Parietal lobe (tissue), 1 donor: ENCODE data around the gene FASN. TPM values are rescaled to one million over a fixed set of nuclear protein-coding genes. Genes with fewer than 3 reads are reported as not detected.

Experiments
- total RNA-seq: library from RNA; depleted of rRNA; stranded (reverse); fragments of >200 nt; gene quantifications from one replicate; pipeline ENCODE4 v1.2.3, GENCODE V29; 2014

FASN gene
- 128 TPM for total RNA-seq

DNA sequence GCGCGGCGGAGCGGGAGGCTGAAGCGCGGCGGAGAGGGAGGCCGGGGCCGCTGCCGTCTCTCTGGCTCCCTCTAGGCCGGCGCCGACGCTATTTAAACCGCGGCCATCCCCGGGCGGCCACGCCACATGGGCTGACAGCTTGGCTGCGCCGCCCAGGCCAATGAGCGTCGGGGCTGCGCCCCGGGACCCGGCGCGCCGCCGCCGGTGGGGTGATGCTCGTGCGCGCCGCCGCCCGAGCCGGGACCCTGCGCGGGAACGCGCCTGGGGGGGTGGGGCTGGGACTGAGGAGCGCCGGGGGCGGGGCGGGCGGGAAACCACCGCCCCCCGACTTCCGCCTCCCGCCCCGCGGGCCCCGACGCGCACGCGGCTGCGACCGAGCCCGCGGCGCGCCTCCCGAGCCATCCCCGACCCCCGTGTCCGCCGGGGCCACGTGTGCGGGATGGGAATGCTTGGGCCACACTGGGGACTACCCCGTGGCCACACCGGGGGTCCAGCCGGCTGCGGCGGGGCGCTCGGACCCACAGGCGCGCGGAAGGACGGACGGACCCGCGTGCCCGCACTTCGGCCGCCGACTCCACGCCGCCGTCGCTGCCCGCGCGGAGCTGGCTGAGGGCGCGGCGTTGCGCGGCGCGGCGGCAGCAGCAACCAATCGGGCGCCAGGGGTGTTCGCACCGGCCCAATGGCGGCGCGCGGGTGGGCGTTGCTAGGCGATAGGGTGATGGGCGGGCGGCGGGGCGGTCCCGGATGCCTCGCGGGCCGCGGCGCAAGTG, at the start of gene FASN:
Gene FASN, minus strand, starts transcription at position 68 of the 770 bp plus-strand sequence. CDS start 1,791 bp downstream, outside the sequence.

GRCh38 chr17:82065638-82066303, 32.3 kb downstream of the FASN start, which contains the start of gene DUS1L:
DUS1L (minus strand) TSS chr17:82065804; CDS start chr17:82065059, 745 bp downstream.

GRCh38 chr17:82051776-82052637, 46.0 kb downstream of the FASN start, which contains the start of the genes GPS1 and RFNG:
GPS1 (plus strand) TSS chr17:82051898; CDS start chr17:82051932, 34 bp downstream.
RFNG (minus strand) TSS chr17:82051811; CDS start chr17:82051766, 45 bp downstream.

GRCh38 chr17:82037092-82037888, 60.7 kb downstream of the FASN start, which contains the start of gene DCXR:
DCXR (minus strand) TSS chr17:82037697; CDS start chr17:82037682, 15 bp downstream.

GRCh38 chr17:82031303-82031884, 66.6 kb downstream of the FASN start, which contains the start of gene RAC3:
RAC3 (plus strand) TSS chr17:82031678; CDS start chr17:82031762, 84 bp downstream.

Other genes with a start within 250 kb of the FASN start
- gene P4HB, start 237.7 kb downstream of the FASN start, total RNA-seq, result 87.0 TPM
- 57.6 TPM for gene ARHGDIA, start 226.9 kb downstream of the FASN start, total RNA-seq
- 62.3 TPM for gene ALYREF, start 206.7 kb downstream of the FASN start, total RNA-seq
- 57.0 TPM for gene ANAPC11, start 206.5 kb downstream of the FASN start, total RNA-seq
- 2.5 TPM for gene NPB, start 196.0 kb downstream of the FASN start, total RNA-seq
- 31.3 TPM for gene PCYT2, start 186.8 kb downstream of the FASN start, total RNA-seq
- 15.3 TPM for gene SIRT7, start 180.1 kb downstream of the FASN start, total RNA-seq
- 17.8 TPM for gene MAFG, start 170.5 kb downstream of the FASN start, total RNA-seq
- 18.2 TPM for gene PYCR1, start 160.9 kb downstream of the FASN start, total RNA-seq
- not detected for gene MYADML2, start 151.0 kb downstream of the FASN start, total RNA-seq
- 0.63 TPM for gene NOTUM, start 137.0 kb downstream of the FASN start, total RNA-seq
- gene ASPSCR1, start 120.6 kb downstream of the FASN start, total RNA-seq, result 22.5 TPM
- gene CENPX, start 75.4 kb downstream of the FASN start, total RNA-seq, result 28.5 TPM
- 24.7 TPM for gene LRRC45, start 74.9 kb downstream of the FASN start, total RNA-seq
- gene RAC3, start 66.6 kb downstream of the FASN start, total RNA-seq, result 80.4 TPM
- gene DCXR, start 60.5 kb downstream of the FASN start, total RNA-seq, result 16.3 TPM
- 27.2 TPM for gene RFNG, start 46.4 kb downstream of the FASN start, total RNA-seq
- 78.9 TPM for gene GPS1, start 46.3 kb downstream of the FASN start, total RNA-seq
- gene DUS1L, start 32.4 kb downstream of the FASN start, total RNA-seq, result 34.4 TPM
- 72.0 TPM for gene CCDC57, start 114.6 kb upstream of the FASN start, total RNA-seq
- 2.8 TPM for gene SLC16A3, start 130.8 kb upstream of the FASN start, total RNA-seq
- gene CSNK1D, start 175.5 kb upstream of the FASN start, total RNA-seq, result 42.3 TPM
- not detected for gene CD7, start 219.4 kb upstream of the FASN start, total RNA-seq
- not detected for gene SECTM1, start 235.5 kb upstream of the FASN start, total RNA-seq